Raji (cell line): ENCODE measurements around the gene ITPKC.

Experiments used
- POLR2A ChIP-seq: IDR thresholded peaks from 2 replicates; pipeline ENCODE4 v1.6.1; 2011; ENCODE audit warnings: low read depth, low read length, control low read depth; ENCODE audit not compliant: insufficient read depth

The ITPKC gene

GRCh38 chr19:40686882-40687524, 29.9 kb upstream of the ITPKC start:
- no peak for TF ChIP-seq POLR2A

DNA sequence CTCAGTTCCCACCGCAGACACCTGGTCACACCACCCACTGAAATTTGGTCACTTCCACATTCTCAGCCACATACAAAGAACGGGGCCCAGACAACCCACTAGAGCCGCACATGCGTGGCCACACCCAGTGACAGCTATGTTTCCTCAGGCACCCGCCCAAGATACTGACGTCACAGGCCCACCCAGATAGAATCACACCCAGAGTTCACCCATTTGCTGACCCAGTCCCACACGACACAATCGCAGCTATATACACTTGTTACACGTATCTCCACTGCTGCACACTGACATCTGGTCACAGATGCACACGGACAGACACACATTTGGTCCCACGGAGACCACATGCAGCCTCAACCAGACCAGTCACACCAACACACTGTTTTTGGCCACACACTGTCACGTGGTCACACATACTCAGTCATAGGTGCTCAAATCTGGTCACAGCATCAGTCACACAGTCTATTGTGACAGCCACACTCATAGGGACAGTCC, 29.3 kb upstream of the ITPKC start:
- no peak for TF ChIP-seq POLR2A

DNA sequence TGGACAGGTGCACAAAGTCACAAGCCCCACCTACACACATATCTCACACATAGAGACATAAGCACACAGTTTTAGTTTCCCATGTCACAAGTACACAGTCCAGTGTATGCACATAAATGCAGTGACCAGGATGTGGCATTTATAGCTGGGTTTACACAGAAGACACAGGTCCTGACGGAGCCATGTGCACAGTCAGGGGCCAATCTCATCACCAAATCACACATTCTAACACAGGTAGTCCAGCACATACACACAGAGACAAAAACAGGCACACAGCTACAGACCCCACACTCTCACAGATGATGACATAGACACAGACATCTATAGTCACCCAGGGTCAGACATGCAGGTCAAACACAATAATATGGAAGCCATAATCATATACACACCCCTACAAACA, 28.6 kb upstream of the ITPKC start:
- TF ChIP-seq POLR2A = no peak

GRCh38 chr19:40688987-40689338, 27.9 kb upstream of the ITPKC start:
- TF ChIP-seq POLR2A = no peak

- TF ChIP-seq POLR2A = no peak
Observed at GRCh38 chr19:40689339-40690049, 27.4 kb upstream of the ITPKC start.

DNA sequence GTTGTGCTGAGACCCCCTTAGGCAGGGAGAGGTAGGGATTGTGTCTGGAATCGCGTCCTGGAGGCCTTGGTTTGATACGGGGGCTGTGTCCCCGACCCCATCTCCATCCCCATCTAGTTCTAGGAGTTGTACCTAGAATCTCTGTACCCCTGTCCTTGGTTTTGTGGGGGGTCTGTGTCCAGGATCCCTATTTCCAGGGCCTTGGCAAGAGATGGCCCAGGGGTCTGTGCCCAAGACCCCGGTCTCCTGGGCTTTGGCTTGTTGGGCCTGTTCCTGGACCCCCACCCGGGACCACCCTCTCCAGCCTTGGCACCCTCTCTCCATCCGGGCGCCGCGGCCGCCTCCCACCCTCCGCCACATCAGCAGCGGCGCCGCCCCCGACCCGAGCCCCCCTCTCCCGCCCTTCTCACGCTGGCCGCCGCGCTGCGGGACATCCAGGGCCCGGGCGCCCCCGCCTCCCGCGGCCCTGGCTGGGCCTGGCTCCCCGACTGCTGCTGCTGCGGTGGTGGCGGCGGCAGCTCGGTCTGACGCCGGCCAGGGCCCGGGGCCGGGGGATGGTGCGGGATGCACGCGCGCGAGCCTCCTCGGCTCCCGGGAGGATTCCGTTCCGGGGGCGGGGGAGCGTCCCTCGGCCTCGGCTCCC, 26.7 kb upstream of the ITPKC start, which contains the start of gene NUMBL:
TSS of gene NUMBL (minus strand) at position 602 of the 643 bp plus-strand sequence. CDS start at position 434, 168 bp downstream.
- TF ChIP-seq POLR2A = no peak

DNA sequence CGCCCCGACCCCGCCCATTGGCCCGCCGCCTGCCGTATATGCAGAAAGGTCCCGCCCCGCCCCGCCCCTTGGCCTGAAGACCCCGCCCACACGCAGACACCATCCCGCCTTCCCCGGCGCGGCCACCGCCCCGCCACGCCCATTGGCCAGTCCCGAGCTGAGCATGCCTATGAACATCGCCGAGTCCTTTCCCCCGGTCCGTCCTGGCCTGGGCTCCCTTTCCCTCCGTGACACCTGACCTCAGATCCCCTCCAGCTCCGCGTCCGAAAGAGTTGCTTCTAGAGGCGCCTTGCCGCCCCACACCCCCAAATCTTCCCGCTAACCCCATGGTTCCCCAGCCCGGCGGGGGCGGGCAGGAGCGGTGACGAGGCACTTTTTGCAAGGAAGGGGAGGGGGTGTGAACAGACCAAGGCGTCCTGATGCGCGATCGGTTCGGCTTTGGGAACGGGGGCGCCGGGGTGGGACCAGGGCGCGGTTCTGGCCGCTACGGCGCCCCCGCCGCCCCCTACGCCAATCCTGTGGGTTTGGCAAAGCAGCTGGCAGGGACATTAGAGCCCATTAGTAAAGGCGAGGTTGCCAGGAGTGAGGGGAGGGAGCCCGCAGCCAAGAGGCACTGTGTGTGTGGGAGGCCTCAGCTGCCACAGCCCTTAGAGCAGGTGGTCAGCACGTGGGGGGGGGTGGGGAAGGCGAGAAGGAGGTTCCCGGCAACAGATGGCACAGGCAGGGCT, 26.1 kb upstream of the ITPKC start:
- peak; percentile 72 for TF ChIP-seq POLR2A

DNA sequence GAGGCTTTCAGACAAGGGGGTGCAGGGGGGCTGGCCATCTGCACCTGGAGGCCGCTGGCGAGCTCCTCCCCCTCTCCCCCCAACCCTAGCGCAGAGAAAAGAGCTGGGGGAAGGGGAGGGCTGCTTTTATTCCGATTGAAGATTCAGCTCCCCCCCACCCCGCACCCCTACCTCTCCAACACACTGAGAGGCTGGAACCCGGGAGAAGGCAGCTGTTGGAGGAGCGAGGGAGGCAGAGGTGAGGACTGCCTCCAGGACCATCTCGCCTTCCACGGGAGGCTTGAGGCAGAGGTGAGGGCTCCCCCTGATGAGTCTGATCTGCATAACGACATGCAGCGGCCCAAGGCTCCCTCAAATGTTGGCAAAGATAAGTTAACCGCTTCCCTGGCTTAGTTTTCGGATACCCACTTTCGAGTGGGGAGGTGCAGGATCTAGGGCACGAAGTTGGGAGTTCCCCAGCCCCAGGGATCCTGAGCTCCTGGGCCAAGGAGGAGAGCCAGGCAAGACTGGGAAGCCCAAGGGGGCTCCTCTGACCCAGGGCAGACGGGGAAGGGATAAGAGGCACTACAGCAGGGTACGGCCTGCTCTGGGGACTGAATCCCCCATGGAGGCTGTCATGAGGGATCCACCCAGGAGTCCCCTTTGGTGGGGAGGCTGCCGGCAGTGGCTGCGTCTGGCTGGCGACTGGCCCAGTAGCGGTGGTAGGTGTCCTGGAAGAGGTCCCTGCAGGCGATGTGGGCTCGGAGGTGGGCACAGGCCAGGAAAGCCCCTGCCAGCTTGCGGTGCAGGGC, 25.3 kb upstream of the ITPKC start:
- TF ChIP-seq POLR2A = no peak

DNA sequence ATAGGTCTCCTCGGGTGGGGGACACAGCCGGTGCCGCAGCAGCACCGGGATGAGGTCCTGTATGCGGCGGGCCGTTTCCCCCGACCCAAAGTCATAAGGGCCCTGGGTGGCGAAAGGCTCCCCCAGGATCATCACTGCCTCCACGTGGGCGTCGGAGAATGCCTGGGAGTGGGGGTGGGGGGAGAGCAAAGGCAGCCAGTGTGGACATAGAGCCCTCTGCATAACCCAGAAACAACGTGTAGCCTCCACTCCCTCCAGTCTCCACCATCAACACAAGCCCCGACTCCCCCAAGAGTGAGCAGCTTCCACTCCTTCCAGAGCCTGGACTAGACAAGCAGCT, 24.7 kb upstream of the ITPKC start:
- TF ChIP-seq POLR2A = no peak

- no peak for TF ChIP-seq POLR2A
Observed at GRCh38 chr19:40693150-40693788, 23.6 kb upstream of the ITPKC start.

GRCh38 chr19:40693896-40694295, 23.0 kb upstream of the ITPKC start:
- no peak for TF ChIP-seq POLR2A

GRCh38 chr19:40695881-40696280, 21.0 kb upstream of the ITPKC start:
- no peak for TF ChIP-seq POLR2A

DNA sequence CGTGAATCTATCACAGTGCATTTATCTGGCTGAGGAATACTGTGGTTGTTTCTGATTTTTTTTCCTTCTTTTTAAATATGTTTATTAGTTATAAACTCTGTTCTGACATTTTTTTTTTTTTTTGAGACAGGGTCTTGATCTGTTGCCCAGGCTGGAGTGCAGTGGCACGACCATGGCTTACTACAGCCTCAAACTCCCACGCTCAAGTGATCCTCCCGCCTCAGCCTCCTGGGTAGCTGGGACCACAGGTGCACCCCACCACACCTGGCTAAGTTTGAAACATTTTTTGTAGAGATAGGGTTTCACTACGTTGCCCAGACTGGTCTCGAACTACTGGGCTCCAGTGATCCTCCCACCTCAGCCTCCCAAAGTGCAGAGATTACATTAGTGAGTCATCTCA, 19.9 kb upstream of the ITPKC start:
- no peak for TF ChIP-seq POLR2A

DNA sequence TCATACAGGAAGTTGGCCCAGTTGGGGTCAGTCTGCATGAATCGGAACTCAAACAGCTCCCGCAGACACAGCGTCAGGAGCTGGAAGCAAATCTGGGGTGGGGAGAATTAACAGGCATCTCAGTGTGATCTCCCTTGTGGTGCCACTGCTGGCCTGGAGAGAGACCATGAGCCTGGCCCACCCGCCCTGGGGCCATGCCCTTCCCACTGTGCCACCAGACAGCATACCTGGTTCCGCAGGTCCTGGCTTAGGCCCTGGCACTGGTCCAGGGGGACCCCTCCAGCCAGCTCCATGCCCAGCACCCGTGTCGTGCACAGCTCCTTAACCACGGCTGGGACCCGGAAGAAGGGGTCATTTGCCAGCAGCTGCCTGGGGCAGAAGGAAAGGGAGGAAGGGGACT, 16.8 kb upstream of the ITPKC start:
- TF ChIP-seq POLR2A = no peak
